ENCODE measurements around the gene SLC22A7.
A peak's percentile ranks its signal among the peaks of the same experiment; 100 is the strongest.
"Not testable (repeated sequence)": the region's sequence is repeated elsewhere in the genome, so short reads cannot be mapped to it uniquely, and the experiment has no call there.

Gene SLC22A7

DNA sequence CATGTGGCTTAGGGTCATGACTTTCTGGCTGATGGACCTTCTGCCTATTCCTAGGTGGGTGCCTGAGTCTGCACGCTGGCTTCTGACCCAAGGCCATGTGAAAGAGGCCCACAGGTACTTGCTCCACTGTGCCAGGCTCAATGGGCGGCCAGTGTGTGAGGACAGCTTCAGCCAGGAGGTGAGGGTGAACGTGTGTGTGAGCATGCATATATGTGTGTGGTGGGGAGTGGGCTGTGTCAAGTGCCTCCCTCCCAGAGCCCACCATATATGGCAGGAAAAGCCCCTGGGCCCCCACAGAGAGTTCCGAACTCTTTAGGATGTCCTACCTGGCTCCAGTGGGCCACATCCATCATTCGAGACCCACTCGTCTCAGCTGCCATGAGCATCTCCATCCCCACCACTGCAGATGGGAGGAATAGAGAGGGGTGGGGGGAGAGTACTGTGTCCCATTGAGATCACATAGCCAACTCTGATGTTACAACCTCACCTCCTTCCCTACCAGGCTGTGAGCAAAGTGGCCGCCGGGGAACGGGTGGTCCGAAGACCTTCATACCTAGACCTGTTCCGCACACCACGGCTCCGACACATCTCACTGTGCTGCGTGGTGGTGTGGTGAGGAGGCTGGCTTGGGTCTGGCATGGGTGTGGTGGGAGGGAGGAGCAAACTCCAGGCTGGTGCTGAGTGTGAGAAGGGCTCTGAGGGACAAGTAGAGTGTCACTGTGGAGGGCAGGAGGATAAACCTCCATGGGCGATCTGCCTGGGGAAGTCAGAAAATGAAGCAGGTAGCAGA lies 3.2 kb downstream of the SLC22A7 start:
- DNase-seq (ENCODE audit: low read depth), result no peak

DNA sequence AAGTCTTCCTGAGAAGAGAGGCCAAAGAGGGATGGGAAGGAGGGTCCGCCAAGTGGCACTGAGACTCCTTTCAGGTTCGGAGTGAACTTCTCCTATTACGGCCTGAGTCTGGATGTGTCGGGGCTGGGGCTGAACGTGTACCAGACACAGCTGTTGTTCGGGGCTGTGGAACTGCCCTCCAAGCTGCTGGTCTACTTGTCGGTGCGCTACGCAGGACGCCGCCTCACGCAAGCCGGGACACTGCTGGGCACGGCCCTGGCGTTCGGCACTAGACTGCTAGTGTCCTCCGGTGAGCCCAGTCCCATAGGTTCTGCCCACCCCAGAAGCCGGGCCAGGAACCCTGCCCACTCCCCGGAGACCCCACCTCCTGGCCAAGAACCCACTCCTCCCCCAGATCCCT lies 4.1 kb downstream of the SLC22A7 start:
- DNase-seq (ENCODE audit: low read depth), result no peak

DNA sequence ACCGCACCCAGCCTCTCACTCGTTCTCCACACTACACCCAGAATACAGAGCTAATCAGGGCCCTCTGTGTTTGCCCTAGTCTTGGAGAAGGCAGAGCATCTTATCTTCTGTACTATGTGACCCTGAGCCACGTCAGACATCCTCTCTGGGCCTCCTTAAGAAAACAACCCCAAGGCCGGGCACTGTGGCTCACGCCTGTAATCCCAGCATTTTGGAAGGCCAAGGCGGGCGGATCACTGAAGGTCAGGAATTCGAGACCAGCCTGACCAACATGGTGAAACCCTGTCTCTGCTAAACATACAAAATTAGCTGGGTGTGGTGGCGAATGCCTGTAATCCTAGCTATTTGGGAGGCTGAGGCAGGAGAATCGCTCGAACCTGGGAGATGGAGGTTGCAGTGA lies 4.9 kb downstream of the SLC22A7 start:
- DNase-seq (ENCODE audit: low read depth), result not testable (repeated sequence)

DNA sequence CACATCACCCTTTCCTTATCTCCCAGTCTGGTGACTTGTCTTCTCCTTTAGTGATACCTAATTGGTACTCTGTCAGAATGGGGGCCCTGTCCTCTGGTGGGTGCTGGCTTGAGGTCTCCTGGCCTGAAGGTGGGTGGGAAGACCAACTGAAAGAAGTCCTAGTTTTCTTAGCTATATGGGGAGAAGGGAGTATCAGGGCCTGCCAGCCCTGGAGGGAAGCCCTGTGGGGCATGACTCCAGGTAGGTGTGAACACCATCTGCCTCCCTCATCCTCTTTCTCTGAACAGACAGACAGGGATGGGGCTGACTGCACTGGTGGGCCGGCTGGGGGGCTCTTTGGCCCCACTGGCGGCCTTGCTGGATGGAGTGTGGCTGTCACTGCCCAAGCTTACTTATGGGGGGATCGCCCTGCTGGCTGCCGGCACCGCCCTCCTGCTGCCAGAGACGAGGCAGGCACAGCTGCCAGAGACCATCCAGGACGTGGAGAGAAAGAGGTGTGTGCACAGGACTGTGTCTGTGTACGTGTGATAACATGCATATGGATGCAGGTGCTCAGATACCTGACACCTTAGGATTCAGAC lies 5.8 kb downstream of the SLC22A7 start:
- DNase-seq (ENCODE audit: low read depth), result no peak

DNA sequence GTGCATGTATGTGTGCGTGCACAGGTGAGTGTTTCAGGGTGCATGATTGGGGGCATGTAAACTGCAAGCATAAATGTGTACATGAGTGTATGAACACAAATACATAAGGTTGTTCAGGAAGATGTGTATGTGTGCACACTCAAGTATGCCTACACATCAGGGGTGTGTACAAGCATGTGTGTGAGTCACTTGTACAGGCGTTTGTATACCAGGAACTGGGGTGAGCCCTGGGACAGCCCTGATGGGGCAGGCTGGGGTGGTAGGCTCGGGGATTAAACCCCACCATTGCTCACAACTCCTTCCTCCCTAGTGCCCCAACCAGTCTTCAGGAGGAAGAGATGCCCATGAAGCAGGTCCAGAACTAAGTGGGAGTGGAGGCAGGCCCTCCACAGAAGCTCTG lies 6.3 kb downstream of the SLC22A7 start:
- no peak for DNase-seq (ENCODE audit: low read depth)

DNA sequence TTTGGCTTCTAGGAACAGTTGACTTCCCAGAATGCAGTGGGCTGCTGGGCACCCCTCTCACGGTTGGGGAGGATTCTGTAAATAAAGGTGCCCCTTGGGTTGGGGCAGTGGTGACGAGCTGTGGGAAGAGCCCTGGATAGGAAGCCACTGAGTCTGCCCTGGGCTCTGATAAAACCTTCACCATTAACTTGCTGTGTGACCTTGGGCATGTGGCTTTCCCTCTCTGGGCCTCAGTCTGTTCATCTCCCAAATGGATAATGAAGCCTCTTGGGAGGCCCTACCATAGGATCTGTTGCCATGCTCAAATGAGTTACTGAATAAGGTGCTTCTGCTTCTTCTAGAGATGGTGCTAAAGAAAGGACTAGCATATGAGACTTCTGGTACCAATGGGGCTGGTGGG lies 6.8 kb downstream of the SLC22A7 start:
- no peak for DNase-seq (ENCODE audit: low read depth)

DNA sequence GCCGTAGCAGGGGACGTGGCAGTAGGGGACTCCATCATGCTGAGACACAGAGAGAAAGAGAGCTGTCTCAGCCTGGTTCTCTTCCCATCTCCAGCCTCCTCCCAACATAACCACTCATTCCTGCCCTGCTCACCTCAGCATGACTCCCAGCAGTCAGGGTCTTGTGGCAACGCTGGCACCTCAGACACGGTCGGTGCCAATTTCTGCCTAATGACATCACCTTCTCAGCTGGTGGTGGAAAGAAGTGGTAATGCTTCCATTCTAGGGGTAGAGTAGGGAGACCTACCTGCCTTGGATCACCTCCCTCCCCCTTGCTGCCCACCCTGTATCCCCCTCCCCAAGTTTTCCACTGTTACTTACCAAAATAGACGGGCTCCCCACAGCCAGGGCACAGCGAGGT lies 8.0 kb downstream of the SLC22A7 start:
- DNase-seq (ENCODE audit: low read depth), result no peak

DNA sequence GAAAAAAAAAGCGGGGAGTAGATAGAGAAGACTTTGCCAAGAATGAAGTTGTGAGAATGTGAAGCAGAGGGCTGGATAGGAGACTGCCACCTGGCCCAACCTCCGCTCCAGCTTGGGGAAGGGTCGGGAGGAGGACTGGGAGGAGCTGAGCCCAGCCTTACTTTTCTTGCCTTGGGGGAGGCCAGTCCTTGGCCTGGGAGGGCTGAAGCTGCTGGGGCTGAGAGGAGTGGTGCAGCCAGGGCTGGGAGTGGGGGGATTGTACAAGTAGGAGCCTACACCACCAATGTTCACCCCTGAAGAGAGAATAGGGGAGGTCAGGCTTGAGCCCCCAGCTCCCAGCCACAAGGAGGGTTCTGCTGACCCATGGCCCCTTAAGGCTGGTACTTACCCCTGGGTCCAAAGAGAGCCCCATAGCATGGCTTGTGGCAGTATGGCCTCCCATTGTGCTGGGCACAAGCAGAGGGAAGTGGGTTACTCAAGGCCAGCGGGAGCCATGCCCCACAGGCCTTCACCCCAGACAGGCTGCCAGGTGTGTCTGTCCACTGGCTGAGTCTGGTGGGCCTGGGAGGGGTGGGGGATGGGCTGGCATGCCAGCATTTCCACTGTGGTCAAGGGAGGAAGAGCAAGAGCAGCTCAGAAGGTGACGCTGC lies 9.5 kb downstream of the SLC22A7 start:
- no peak for DNase-seq (ENCODE audit: low read depth)

DNA sequence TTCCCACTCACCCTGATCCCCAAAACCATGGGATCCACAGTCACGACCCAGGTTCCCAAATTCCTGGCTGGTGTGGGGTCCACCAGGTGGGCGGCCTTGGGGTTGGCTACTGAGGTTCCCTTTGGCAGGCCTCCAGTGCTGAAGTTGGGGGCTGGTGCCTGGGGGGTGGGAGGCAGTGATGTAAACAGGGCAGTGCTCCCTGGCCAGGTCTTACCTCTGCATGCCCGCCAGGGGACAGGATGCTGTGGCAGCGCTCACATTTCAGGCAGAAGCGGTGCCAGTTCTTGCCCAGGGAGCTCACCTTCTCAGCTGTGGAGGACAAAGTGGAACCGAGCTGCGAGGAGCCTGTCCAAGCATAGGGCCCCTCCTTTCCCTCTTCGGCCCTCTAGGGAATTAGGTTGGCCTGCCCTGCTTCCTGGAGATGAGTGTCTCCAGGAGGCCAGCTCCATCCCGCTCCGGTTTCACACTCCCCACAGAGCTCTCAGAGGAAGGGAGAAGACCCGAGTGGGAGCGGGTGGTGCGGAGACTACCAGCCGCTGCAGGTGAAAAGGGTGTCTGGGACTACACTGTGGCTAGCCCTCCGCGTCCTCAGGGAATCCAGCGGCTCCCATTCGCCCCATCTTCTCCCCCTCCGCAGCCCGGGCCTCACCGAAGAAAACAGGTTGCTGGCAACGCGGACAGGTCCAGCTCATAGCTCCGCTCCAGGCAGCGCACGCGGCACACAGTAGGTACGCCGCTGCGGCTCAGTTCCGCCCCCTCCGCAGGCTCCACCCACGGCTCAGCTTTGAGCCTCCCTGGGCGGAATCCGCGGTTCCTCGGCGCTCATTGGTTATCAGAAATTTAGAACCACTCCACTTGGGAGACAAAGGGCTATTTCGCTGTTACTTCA lies 10.3 kb downstream of the SLC22A7 start, which contains the start of gene CRIP3:
Gene CRIP3 (minus strand): TSS at position 726 of the 889 bp plus-strand sequence. CDS start 34 bp downstream, at position 692.
- peak; percentile 45 for DNase-seq (ENCODE audit: low read depth)

DNA sequence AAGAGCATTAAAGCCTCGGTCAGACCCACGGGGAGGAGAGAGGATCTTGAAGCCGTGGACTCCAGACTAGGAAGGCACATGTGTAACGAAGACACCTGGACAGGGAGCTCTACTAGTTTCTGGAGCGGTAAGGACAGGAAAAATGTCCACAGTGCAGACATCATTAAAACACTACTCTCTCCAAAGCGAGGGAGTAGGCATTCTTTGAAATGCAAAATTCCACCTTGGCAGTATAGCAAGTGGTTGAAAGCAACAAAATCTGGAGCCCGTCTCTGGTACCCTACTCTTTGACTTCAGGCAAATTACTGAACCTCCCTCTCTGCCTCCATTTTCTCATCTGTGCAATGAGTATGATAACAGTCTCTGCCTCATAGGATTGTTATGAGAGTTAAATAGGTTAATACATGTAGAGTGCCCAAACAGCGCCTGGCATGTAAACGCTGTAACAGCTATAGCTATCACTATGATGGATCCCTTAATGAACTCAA lies 11.0 kb downstream of the SLC22A7 start:
- no peak for DNase-seq (ENCODE audit: low read depth)

DNA sequence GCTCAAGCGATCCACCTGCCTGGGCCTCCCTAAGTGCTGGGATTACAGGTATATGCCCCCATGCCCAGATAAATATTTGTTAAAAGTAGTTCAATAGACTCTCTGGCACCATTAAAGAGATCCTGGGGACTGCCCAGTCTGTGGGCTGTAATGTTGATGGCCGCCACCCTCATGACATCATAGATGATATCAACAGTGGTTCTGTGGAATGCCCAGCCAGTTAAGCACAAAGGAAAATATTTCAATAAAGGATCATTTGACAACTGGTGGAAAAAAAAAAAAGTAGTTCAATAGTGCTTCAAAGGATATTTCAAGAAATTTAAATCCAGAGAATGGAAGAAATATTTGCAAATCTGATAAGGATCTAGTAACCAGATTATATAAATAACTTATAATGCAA lies 12.1 kb downstream of the SLC22A7 start:
- DNase-seq (ENCODE audit: low read depth), result no peak

DNA sequence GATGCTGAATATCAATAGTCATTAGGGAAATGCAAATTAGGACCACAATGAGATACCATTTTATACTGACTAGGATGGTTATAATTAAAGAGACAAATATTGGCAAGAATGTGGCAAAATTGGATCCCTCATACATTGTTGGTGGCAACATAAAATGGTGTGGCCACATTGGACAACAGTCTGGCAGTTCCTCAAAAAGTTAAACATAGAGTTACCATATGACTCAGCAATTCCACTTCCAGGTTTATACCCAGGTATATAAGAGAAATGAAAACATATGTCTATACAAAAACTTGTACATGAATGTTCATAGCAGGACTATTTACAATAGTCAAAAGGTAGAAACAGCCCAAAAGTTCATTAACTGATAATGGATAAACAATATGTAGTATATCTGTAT lies 12.6 kb downstream of the SLC22A7 start:
- DNase-seq (ENCODE audit: low read depth), result no peak

DNA sequence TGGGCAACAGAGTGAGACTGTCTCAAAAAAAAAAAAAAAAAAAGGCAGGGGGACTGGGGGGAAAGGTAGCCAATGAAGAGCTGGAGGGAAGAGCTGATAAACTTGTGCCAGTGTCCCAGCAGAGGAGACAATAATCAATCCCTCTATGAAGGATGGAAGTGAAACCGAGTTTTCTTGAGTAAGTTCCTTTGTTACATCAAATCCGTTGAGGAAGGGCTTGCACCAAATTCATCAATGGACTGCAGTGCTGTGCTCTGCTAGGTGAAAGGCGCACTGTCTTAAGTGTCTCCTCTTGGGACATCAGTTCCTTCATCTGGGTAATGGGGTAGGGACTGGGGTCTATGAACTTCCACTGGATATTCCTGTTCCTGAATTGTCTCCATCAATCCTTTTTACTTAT lies 13.6 kb downstream of the SLC22A7 start:
- no peak for DNase-seq (ENCODE audit: low read depth)

DNA sequence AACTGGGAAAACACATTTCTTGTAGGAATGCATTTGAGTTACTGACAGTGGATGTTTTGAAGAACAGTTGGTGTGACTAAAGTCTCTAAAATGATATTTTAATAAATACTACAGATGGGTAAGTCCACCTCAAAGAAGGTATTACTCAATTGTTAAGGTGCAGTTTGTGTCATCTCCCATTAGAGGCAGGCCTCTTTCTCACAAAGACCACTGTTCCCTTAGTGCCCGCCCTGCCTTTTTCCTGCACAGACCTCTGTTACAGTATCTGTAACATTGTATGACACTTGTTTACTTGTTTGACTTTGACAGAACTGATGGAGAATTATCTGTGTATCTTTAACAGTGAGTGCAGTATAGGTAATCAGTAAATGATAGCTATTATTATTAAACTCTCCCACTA lies 15.8 kb downstream of the SLC22A7 start:
- DNase-seq (ENCODE audit: low read depth), result no peak

DNA sequence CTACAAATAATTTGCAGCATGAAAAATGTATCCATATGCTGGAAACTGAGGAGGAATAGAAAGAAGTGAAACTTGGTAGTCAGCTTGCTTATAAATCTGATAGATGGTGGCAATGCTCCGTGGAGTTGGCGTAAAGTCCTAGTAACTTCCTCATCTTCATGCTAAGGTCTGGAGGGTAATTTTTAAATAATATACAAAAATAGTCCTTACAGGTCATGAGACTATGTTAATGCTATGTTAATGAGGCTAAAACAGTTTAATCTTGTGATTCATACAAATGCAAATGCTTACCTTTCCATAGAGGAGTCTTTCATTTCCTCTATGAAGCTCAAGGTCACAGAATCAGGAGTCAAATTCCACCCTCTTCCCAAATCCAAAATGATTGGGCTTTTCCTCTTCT lies 20.0 kb downstream of the SLC22A7 start:
- no peak for DNase-seq (ENCODE audit: low read depth)

DNA sequence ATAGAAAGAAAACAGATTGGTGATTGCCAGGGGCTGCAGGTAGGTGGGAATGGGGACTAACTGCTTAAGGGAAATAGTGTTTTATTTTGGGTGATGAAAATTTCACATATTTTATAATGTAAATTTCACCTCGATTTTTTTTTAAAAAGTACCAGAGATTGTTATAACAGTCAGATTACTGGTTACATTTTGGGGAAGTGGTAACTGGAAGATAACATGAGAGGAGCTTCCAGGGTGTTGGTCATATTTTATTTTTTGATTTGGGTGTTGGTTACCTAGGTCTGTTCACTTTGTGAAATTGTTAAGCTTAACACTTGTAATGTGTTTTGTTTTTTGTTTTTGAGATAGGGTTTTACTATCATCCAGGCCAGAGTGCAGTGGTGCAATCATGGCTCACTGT lies 27.8 kb downstream of the SLC22A7 start:
- no peak for DNase-seq (ENCODE audit: low read depth)

DNA sequence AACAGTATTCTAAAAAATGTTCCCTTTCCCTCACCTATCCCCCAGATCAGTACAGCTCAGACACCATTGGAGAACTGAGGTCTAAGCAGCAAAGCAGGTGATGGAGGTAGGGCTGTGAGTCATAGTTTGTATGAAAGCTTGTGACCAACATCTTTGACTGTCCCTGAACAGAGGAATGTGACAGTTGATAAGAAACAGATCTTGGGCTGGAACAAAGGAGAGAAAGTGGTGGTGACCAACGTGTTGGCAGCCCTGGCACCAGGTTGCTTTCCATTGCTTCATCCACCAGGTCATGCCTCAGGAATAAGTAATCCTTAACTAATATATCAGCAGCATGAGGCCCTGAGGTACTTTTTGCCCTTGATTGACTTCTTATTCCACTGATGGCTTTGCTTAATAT lies 30.5 kb downstream of the SLC22A7 start:
- no peak for DNase-seq (ENCODE audit: low read depth)

DNA sequence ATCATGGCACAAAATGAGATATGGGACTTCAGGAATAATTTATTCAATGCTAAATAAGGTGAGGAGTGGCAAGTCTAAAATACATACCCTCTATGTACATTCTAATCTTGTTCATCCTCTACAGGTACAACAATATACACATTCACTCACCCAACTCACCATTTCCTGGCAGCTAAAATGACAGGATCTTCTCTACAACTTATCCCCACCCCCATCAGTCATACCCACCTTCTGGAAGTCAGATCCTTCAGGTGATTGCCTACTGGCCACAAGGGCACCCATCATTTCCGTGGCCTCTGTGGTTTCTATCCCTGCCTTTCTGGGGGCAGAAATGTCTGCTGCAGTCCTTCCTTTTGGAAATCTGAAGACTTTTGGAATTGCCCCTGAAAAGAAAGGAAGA lies 33.4 kb downstream of the SLC22A7 start:
- no peak for DNase-seq (ENCODE audit: low read depth)

DNA sequence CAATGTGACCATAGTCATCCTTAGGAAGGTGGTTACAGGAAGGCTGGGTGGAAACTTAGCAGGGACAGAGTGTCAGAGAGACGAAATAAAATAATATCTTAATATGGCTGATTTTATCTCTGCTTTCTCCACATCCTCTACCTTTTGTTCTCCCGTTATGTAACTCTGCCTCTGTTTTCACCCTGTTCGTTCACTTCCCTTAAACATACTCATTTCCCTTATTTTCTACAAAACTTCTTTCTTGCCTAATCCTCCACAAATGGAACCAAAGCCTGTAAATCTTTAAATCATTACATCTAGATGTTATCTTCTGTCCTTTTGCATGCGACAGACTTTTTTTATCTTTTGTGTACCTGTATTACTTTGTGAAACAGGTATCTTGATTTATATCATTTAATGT lies 33.8 kb downstream of the SLC22A7 start:
- DNase-seq (ENCODE audit: low read depth), result no peak

DNA sequence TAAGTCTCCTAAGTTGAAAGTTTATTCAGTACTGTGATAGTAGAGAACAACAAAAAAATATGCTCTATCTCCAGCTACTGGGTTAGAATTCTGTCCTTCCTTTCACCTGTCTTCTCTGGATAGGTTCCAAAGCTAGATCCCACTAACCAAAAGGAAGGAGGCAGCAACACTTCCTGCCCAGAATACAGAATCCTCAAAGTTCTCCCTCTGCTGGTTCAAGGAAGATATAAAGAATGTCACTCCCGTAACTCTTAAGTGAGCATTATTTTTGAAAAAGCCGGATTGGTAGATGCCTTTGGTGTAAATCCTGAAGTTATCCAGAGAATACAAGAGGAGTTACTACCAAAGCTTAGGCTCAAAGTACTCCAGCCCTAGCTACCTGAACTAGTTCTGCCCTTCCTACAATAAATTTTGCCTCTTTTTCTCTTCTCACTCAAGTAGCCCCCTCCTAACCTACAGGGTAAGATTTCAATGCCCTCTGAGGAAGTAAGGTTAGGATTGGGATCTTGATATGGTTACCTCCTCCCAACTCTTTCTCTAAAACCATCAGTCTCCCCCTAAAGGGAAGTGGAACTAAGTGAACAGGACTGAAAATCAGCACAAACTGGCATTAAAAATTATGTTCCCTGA lies 36.5 kb downstream of the SLC22A7 start:
- peak; percentile 39 for DNase-seq (ENCODE audit: low read depth)

DNA sequence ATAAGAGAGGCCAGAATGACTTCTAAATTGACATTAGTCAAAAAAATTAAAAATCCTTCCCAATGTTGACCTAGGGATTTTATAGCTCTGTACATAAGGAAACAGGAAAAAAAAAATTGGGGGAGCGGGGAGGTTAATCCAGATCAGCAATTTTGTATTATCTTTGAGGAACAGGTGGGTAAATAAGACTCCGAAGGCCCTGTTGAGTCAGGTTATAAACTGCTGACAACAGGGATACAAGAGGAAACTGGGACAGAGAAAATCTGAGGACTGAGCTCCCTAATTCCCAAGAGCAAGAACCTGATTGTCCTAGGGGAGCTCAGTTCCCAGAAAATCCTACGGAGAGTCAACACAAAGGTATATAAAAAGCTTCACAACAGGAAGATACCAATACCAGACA lies 37.4 kb downstream of the SLC22A7 start:
- DNase-seq (ENCODE audit: low read depth), result no peak

DNA sequence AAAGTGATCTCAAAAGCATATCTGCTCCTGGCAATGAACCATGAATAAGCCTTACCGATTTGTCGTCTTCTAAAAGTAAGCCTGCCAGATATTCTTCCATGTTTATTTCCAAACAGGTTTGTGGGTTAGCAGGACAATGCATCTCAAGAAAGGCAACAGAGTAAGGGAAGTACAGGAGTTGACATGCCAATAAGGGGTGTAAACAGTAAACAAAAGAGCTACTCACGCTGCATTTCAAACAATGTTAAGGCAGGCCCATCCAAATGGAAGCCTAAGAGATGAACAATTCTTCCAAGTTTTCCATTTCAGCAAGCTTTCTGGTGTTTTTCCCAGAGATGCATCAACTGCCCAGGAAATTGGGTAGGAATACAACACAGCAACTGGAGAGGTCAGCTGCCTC lies 38.3 kb downstream of the SLC22A7 start:
- DNase-seq (ENCODE audit: low read depth), result no peak

Data from fibroblast of gingiva (primary cell).